ENCODE measurements around the gene TACC2. TPM values are rescaled to one million over a fixed set of nuclear protein-coding genes. Genes with fewer than 3 reads are reported as not detected.

The TACC2 gene
- total RNA-seq, 4 donors from 2014 or later = 191 to 400 (median 261) TPM

DNA sequence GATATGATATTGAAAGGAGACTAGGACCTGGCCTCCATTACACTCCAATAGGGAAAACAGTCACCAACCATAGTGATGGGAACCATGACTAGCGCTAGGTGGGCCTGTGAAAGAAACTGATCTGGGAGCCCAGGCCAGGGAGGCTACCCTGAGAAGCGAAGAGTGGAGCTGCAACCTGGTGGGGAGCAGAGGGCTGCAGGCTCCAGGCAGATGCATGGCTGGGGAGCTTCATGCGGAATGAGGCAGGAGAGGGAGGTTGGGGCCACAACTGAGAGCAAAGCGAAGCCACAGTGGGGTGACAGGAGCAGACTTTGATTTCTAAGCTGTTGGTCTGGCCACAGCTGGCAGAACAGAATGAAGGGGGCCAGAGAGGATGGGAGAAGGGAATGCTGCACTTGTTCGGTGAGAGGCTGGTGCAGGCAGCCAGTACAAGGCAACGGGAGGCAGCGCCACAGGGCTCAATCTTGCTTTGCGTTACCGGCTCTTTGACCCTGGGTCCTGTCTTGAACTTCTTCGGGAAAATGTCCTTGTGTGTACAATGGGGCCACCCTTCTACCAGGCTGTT is 88.4 kb downstream of the TACC2 start:
- DNase-seq (ENCODE audit: low spot score in 2 of 2) = peak in 1 of 2 donors; percentile 57
- no peak for TF ChIP-seq POLR2A (IDR thresholded peaks at IDR 0.05)
- TF ChIP-seq, protein P1, sequence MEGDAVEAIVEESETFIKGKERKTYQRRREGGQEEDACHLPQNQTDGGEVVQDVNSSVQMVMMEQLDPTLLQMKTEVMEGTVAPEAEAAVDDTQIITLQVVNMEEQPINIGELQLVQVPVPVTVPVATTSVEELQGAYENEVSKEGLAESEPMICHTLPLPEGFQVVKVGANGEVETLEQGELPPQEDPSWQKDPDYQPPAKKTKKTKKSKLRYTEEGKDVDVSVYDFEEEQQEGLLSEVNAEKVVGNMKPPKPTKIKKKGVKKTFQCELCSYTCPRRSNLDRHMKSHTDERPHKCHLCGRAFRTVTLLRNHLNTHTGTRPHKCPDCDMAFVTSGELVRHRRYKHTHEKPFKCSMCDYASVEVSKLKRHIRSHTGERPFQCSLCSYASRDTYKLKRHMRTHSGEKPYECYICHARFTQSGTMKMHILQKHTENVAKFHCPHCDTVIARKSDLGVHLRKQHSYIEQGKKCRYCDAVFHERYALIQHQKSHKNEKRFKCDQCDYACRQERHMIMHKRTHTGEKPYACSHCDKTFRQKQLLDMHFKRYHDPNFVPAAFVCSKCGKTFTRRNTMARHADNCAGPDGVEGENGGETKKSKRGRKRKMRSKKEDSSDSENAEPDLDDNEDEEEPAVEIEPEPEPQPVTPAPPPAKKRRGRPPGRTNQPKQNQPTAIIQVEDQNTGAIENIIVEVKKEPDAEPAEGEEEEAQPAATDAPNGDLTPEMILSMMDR (IDR thresholded peaks at IDR 0.05) = no peak
- no peak overlapping the region for H3K4me3 ChIP-seq (ENCODE audit: low read depth, poor library complexity, severe bottlenecking)
- intact Hi-C loops (cut with DNase I; ENCODE audit: low total_unique reads) = no loop called here
- 93 to 97% methylated on average over 10 of the region's 10 CpGs for WGBS, 2 donors

DNA sequence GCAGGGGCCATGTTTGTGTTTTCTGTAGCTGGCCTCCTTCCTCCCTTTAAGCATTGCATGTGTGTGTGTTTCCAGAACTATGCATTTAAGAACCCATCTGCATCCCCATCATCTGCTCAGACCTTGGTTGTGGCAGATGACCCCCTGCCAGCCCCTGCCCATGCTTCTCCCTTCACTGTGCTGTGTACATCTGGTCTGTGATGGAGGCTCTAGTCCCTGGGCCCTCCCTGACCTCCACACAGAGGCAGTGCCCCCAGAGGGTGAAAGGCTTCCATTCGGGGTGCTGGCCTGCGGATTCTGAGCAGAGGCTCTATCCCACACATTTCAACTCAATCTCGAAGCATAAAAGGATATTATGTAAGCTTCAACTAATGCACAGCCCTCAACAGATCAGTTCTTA is 89.4 kb downstream of the TACC2 start:
- intact Hi-C loops (cut with DNase I; ENCODE audit: low total_unique reads) = no loop called here
- no peak overlapping the region for H3K4me3 ChIP-seq (ENCODE audit: low read depth, poor library complexity, severe bottlenecking)
- TF ChIP-seq, protein P1 (IDR thresholded peaks at IDR 0.05) = no peak
- no peak for TF ChIP-seq POLR2A (IDR thresholded peaks at IDR 0.05)
- peak in 1 of 2 donors; percentile 82 for DNase-seq (ENCODE audit: low spot score in 2 of 2)
- WGBS, 2 donors = 56 to 67% methylated on average over 3 of the region's 3 CpGs

DNA sequence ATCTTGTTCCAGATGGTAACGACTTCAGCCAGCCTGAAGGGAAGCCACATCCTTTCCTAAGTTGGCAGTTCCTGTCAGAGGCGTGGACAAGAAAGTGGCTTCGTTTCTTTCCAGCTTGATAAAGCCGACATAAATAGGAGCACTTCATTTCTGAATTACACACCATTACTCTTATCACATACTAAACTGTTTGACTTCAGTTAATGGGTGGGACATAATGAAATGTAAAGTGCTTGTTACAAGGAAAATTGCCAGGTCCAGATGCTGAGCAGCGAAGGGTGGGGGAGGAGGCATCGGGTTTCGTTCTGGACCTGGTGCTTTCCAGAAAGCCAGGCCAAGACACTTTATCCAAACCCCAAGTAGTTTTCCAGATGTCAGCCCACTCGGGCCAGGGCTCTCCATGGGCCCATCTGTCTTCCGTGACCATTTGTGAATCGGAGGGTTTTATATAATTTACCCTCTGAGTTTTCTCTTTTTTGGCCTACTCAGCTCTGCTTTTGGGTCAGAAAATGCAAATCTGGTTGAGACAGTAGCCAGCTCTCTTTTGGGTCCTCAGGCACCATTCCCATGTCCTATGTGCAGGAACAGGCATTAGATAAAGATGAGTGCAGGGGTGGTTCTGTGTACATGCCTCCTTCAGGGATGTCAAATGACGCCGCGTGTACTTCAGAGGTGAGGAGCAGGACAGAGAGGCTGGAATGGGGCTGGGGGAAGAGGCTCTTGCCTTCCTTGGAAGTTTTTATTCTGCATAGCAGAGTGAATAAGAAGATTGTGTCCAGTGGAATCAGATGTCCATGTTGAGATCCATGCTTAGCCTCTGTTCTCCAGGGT is 90.2 kb downstream of the TACC2 start:
- intact Hi-C loops (cut with DNase I; ENCODE audit: low total_unique reads) = no loop called here
- DNase-seq (ENCODE audit: low spot score in 2 of 2) = peak in 1 of 2 donors; percentile 68
- TF ChIP-seq, protein P1 (IDR thresholded peaks at IDR 0.05) = no peak
- no peak for TF ChIP-seq POLR2A (IDR thresholded peaks at IDR 0.05)
- no peak overlapping the region for H3K4me3 ChIP-seq (ENCODE audit: low read depth, poor library complexity, severe bottlenecking)
- WGBS, 2 donors = 49 to 52% methylated on average over 13 of the region's 13 CpGs

DNA sequence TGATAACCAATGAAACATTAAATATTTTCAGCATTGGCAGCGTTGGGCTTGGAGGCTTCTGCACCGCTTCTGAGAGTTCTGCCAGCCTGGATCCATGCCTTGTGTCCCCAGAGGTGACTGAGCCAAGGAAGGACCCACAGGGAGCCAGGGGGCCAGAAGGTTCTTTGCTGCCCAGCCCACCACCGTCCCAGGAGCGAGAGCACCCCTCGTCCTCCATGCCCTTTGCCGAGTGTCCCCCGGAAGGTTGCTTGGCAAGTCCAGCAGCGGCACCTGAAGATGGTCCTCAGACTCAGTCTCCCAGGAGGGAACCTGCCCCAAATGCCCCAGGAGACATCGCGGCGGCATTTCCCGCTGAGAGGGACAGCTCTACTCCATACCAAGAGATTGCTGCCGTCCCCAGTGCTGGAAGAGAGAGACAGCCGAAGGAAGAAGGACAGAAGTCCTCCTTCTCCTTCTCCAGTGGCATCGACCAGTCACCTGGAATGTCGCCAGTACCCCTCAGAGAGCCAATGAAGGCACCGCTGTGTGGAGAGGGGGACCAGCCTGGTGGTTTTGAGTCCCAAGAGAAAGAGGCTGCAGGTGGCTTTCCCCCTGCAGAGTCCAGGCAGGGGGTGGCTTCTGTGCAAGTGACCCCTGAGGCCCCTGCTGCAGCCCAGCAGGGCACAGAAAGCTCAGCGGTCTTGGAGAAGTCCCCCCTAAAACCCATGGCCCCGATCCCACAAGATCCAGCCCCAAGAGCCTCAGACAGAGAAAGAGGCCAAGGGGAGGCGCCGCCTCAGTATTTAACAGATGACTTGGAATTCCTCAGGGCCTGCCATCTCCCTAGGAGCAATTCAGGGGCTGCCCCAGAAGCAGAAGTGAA is 93.9 kb downstream of the TACC2 start:
- intact Hi-C loops (cut with DNase I; ENCODE audit: low total_unique reads) = no loop called here
- no peak overlapping the region for H3K4me3 ChIP-seq (ENCODE audit: low read depth, poor library complexity, severe bottlenecking)
- peak in 1 of 2 donors; percentile 84 for DNase-seq (ENCODE audit: low spot score in 2 of 2)
- TF ChIP-seq, protein P1 (IDR thresholded peaks at IDR 0.05) = no peak
- TF ChIP-seq POLR2A (IDR thresholded peaks at IDR 0.05) = no peak
- 63 to 77% methylated on average over 12 to 21 of the region's 21 CpGs for WGBS, 2 donors

DNA sequence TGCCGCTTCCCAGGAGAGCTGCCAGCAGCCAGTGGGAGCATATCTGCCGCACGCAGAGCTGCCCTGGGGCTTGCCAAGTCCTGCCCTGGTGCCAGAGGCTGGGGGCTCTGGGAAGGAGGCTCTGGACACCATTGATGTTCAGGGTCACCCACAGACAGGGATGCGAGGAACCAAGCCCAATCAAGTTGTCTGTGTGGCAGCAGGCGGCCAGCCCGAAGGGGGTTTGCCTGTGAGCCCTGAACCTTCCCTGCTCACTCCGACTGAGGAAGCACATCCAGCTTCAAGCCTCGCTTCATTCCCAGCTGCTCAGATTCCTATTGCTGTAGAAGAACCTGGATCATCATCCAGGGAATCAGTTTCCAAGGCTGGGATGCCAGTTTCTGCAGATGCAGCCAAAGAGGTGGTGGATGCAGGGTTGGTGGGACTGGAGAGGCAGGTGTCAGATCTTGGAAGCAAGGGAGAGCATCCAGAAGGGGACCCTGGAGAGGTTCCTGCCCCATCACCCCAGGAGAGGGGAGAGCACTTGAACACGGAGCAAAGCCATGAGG is 94.6 kb downstream of the TACC2 start:
- TF ChIP-seq, protein P1 (IDR thresholded peaks at IDR 0.05) = no peak
- no peak for TF ChIP-seq POLR2A (IDR thresholded peaks at IDR 0.05)
- WGBS, 2 donors = 44 to 54% methylated on average over 8 to 9 of the region's 9 CpGs
- DNase-seq (ENCODE audit: low spot score in 2 of 2) = peak in 1 of 2 donors; percentile 83
- no peak overlapping the region for H3K4me3 ChIP-seq (ENCODE audit: low read depth, poor library complexity, severe bottlenecking)
- intact Hi-C loops (cut with DNase I; ENCODE audit: low total_unique reads) = no loop called here

Measured in lower leg skin (tissue), 4 donors.